ENCODE data around the gene PRKN.

PRKN gene

DNA sequence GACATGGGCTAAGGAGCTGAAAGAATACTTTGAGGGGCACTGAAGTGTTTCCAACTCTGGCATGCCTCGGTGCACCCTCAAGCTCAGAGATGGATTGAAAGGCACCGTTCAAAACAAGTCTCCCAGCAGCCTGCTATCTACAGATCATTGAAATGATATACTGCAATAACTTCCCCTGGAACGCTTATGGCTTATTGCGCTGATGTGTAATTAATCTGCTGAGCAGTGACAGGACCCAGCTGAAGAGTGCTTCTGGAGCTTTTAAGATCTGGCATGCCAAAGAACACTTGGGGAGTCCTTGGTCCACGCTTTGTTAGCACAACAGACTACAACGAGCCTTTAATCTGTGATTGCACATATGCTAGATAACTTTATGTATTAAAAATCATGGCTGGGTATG is 708.2 kb downstream of the PRKN start:
- no peaks in the 10 kb centered on the region for H3K36me3 ChIP-seq
- H3K4me3 ChIP-seq (ENCODE audit: low read depth, low read length) = no peak overlapping the region
- DNase-seq = no peak
- TF ChIP-seq, protein P1, sequence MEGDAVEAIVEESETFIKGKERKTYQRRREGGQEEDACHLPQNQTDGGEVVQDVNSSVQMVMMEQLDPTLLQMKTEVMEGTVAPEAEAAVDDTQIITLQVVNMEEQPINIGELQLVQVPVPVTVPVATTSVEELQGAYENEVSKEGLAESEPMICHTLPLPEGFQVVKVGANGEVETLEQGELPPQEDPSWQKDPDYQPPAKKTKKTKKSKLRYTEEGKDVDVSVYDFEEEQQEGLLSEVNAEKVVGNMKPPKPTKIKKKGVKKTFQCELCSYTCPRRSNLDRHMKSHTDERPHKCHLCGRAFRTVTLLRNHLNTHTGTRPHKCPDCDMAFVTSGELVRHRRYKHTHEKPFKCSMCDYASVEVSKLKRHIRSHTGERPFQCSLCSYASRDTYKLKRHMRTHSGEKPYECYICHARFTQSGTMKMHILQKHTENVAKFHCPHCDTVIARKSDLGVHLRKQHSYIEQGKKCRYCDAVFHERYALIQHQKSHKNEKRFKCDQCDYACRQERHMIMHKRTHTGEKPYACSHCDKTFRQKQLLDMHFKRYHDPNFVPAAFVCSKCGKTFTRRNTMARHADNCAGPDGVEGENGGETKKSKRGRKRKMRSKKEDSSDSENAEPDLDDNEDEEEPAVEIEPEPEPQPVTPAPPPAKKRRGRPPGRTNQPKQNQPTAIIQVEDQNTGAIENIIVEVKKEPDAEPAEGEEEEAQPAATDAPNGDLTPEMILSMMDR (IDR thresholded peaks at IDR 0.05; ENCODE audit: low read depth, low read length) = no peak
- H3K27ac ChIP-seq = no peak overlapping the region
- H3K9me3 ChIP-seq (ENCODE audit: severe bottlenecking) = no peaks in the 10 kb centered on the region
- H3K27me3 ChIP-seq (ENCODE audit: insufficient read depth, low read depth, severe bottlenecking) = no peaks in the 10 kb centered on the region

DNA sequence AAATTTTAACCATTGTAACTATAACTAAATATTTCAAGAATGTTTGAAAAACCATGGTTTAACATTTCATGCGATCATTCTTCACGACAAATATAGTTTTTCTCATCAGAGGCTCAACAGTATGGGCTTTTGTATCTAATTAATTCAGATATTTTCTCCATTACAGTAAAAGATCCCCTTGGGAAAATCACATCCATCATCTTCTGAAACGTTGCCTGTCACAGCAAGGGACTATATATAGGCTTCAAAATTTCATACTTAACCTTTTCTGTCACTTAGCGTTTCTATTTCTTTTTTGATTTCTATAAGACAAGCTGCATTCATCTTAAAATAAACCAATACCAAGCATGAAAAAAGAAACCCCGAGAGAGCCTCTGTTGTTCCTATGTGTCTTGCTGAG is 710.0 kb downstream of the PRKN start:
- TF ChIP-seq, protein P1 (IDR thresholded peaks at IDR 0.05; ENCODE audit: low read depth, low read length) = no peak
- Histone ChIP-seq H3K4me3 (ENCODE audit: low read depth, low read length) (no peak overlapping the region), H3K27ac (no peak overlapping the region), H3K36me3 (no peaks in the 10 kb centered on the region), H3K9me3 (ENCODE audit: severe bottlenecking) (no peaks in the 10 kb centered on the region), H3K27me3 (ENCODE audit: insufficient read depth, low read depth, severe bottlenecking) (no peaks in the 10 kb centered on the region)
- no peak for DNase-seq

- no peak overlapping the region for H3K4me3 ChIP-seq (ENCODE audit: low read depth, low read length)
- no peak for DNase-seq
- TF ChIP-seq, protein P1 (IDR thresholded peaks at IDR 0.05; ENCODE audit: low read depth, low read length) = no peak
Observed at GRCh38 chr6:162014069-162014811, 713.3 kb downstream of the PRKN start.

GRCh38 chr6:162005372-162005771 is 722.2 kb downstream of the PRKN start:
- H3K27ac ChIP-seq = no peak overlapping the region
- H3K4me3 ChIP-seq (ENCODE audit: low read depth, low read length) = no peak overlapping the region
- DNase-seq = no peak
- TF ChIP-seq, protein P1 (IDR thresholded peaks at IDR 0.05; ENCODE audit: low read depth, low read length) = no peak
- no peaks in the 10 kb centered on the region for H3K27me3 ChIP-seq (ENCODE audit: insufficient read depth, low read depth, severe bottlenecking)
- no peaks in the 10 kb centered on the region for H3K9me3 ChIP-seq (ENCODE audit: severe bottlenecking)
- H3K36me3 ChIP-seq = no peaks in the 10 kb centered on the region

More at GRCh38 chr6:162014069-162014811, 713.3 kb downstream of the PRKN start:
- Histone ChIP-seq H3K27me3 (ENCODE audit: insufficient read depth, low read depth, severe bottlenecking) (no peaks in the 10 kb centered on the region), H3K36me3 (no peaks in the 10 kb centered on the region), H3K27ac (no peak overlapping the region), H3K9me3 (ENCODE audit: severe bottlenecking) (no peaks in the 10 kb centered on the region)

GRCh38 chr6:161996783-161997182 is 730.8 kb downstream of the PRKN start:
- DNase-seq = no peak
- H3K27me3 ChIP-seq (ENCODE audit: insufficient read depth, low read depth, severe bottlenecking) = no peaks in the 10 kb centered on the region
- H3K4me3 ChIP-seq (ENCODE audit: low read depth, low read length) = no peak overlapping the region
- no peaks in the 10 kb centered on the region for H3K36me3 ChIP-seq
- TF ChIP-seq, protein P1 (IDR thresholded peaks at IDR 0.05; ENCODE audit: low read depth, low read length) = no peak
- no peak overlapping the region for H3K27ac ChIP-seq
- H3K9me3 ChIP-seq (ENCODE audit: severe bottlenecking) = no peaks in the 10 kb centered on the region
